Raji (cell line): ENCODE results near the gene GUCY1A2.

Experiments used
- POLR2A ChIP-seq: IDR thresholded peaks from 2 replicates; pipeline ENCODE4 v1.6.1; 2011; ENCODE audit warnings: low read depth, low read length, control low read depth; ENCODE audit not compliant: insufficient read depth

The GUCY1A2 gene

GRCh38 chr11:106974831-106975230 is 43.4 kb downstream of the GUCY1A2 start:
- no peak for TF ChIP-seq POLR2A

GRCh38 chr11:106971864-106972263 is 46.4 kb downstream of the GUCY1A2 start:
- no peak for TF ChIP-seq POLR2A

GRCh38 chr11:106969644-106970355 is 48.5 kb downstream of the GUCY1A2 start:
- no peak for TF ChIP-seq POLR2A

- TF ChIP-seq POLR2A, result no peak
These were observed 55.3 kb downstream of the GUCY1A2 start for GRCh38 chr11:106962995-106963394.

GRCh38 chr11:106961518-106961917 is 56.8 kb downstream of the GUCY1A2 start:
- no peak for TF ChIP-seq POLR2A

- no peak for TF ChIP-seq POLR2A
These were observed 57.2 kb downstream of the GUCY1A2 start for GRCh38 chr11:106961048-106961447.

GRCh38 chr11:106959800-106960199 is 58.5 kb downstream of the GUCY1A2 start:
- no peak for TF ChIP-seq POLR2A

GRCh38 chr11:106959386-106959785 is 58.9 kb downstream of the GUCY1A2 start:
- no peak for TF ChIP-seq POLR2A

GRCh38 chr11:106958517-106959248 is 59.6 kb downstream of the GUCY1A2 start:
- TF ChIP-seq POLR2A, result no peak

GRCh38 chr11:106957030-106957482 is 61.2 kb downstream of the GUCY1A2 start:
- no peak for TF ChIP-seq POLR2A

- no peak for TF ChIP-seq POLR2A
These were observed 68.2 kb downstream of the GUCY1A2 start for GRCh38 chr11:106950067-106950491.

GRCh38 chr11:106943089-106943488 is 75.2 kb downstream of the GUCY1A2 start:
- TF ChIP-seq POLR2A, result no peak

GRCh38 chr11:106939157-106939556 is 79.1 kb downstream of the GUCY1A2 start:
- TF ChIP-seq POLR2A, result no peak

GRCh38 chr11:106937111-106937510 is 81.2 kb downstream of the GUCY1A2 start:
- no peak for TF ChIP-seq POLR2A

- TF ChIP-seq POLR2A, result no peak
These were observed 93.0 kb downstream of the GUCY1A2 start for GRCh38 chr11:106925245-106925644.

- TF ChIP-seq POLR2A, result no peak
These were observed 97.3 kb downstream of the GUCY1A2 start for GRCh38 chr11:106920899-106921509.
